Trophoblast cell (in vitro differentiated cells and primary cell): ENCODE measurements around the gene UBE2A.

Experiments
- DNase-seq, 2 donors: peaks; one replicate each; pipeline ENCODE4 v3.0.0-alpha.2; 2016
- H2AFZ ChIP-seq: 2 replicates; pipeline ENCODE4 v1.6.1; 2013; ENCODE audit warnings: low read length, moderate library complexity, mild to moderate bottlenecking; ENCODE audit not compliant: insufficient read depth, poor library complexity
- H2AK5ac ChIP-seq: 2 replicates; pipeline ENCODE4 v1.6.1; 2013; ENCODE audit warnings: mild to moderate bottlenecking, low read length
- H2BK120ac ChIP-seq: 2 replicates; pipeline ENCODE4 v1.6.1; 2013; ENCODE audit warnings: low read length, mild to moderate bottlenecking, moderate library complexity; ENCODE audit not compliant: insufficient read depth, poor library complexity
- H2BK12ac ChIP-seq: 2 replicates; pipeline ENCODE4 v1.6.1; 2013; ENCODE audit warnings: mild to moderate bottlenecking, low read length, moderate library complexity
- H2BK5ac ChIP-seq: 2 replicates; pipeline ENCODE4 v1.6.1; 2013; ENCODE audit warnings: low read length, low read depth, moderate library complexity, mild to moderate bottlenecking; ENCODE audit not compliant: poor library complexity
- H3K14ac ChIP-seq: 2 replicates; pipeline ENCODE4 v1.6.1; 2013; ENCODE audit warnings: mild to moderate bottlenecking, low read length
- H3K18ac ChIP-seq: 2 replicates; pipeline ENCODE4 v1.6.1; 2013; ENCODE audit warnings: mild to moderate bottlenecking, low read length
- H3K23ac ChIP-seq: 2 replicates; pipeline ENCODE4 v1.6.1; 2013; ENCODE audit warnings: low read length
- H3K27ac ChIP-seq: 2 replicates; pipeline ENCODE4 v1.5.1; 2013; ENCODE audit warnings: low read depth, mild to moderate bottlenecking, inconsistent platforms, low read length, moderate library complexity
- H3K27me3 ChIP-seq: 2 replicates; pipeline ENCODE4 v1.6.1; 2013; ENCODE audit warnings: inconsistent platforms, mild to moderate bottlenecking, low read length, moderate library complexity; ENCODE audit not compliant: insufficient read depth
- H3K36me3 ChIP-seq, 2 experiments: 1 replicate in 1 of 2; 2 replicates in 1 of 2; pipeline ENCODE4 v1.6.1; 2013; ENCODE audit warnings: low read length in 2 of 2, mild to moderate bottlenecking in 2 of 2, moderate library complexity in 1 of 2; ENCODE audit not compliant: insufficient read depth in 2 of 2, control insufficient read depth in 1 of 2
- H3K4ac ChIP-seq: 2 replicates; pipeline ENCODE4 v1.6.1; 2013; ENCODE audit warnings: low read depth, mild to moderate bottlenecking, low read length, moderate library complexity
- H3K4me1 ChIP-seq, 2 experiments: 1 replicate in 1 of 2; 2 replicates in 1 of 2; pipeline ENCODE4 v1.6.1; 2013; ENCODE audit warnings: low read length in 2 of 2, mild to moderate bottlenecking in 2 of 2, moderate library complexity in 1 of 2; ENCODE audit not compliant: insufficient read depth in 2 of 2, control insufficient read depth in 1 of 2
- H3K4me2 ChIP-seq: 2 replicates; pipeline ENCODE4 v1.6.1; 2013; ENCODE audit warnings: inconsistent platforms, mild to moderate bottlenecking, low read length, moderate library complexity
- H3K4me3 ChIP-seq: 2 replicates; pipeline ENCODE4 v1.5.1; 2013; ENCODE audit warnings: mild to moderate bottlenecking, low read depth, low read length, inconsistent platforms
- H3K79me1 ChIP-seq: one replicate; pipeline ENCODE4 v1.6.1; 2013; ENCODE audit warnings: low read length
- H3K79me2 ChIP-seq: 2 replicates; pipeline ENCODE4 v1.6.1; 2013; ENCODE audit warnings: low read length, mild to moderate bottlenecking; ENCODE audit not compliant: control insufficient read depth, insufficient read depth, poor library complexity
- H3K9ac ChIP-seq: 2 replicates; pipeline ENCODE4 v1.6.1; 2013; ENCODE audit warnings: mild to moderate bottlenecking, low read length
- H3K9me3 ChIP-seq: 2 replicates; pipeline ENCODE4 v1.6.1; 2013; ENCODE audit warnings: low read depth, mild to moderate bottlenecking, control low read depth, inconsistent platforms, low read length; ENCODE audit not compliant: insufficient read depth
- H4K12ac ChIP-seq: 2 replicates; pipeline ENCODE4 v1.6.1; 2013; ENCODE audit warnings: low read depth, mild to moderate bottlenecking, low read length, moderate library complexity
- H4K8ac ChIP-seq: 2 replicates; pipeline ENCODE4 v1.6.1; 2013; ENCODE audit warnings: low read depth, mild to moderate bottlenecking, low read length, moderate library complexity
- H4K91ac ChIP-seq: one replicate; pipeline ENCODE4 v1.6.1; 2013; ENCODE audit warnings: low read depth, mild to moderate bottlenecking, low read length, moderate library complexity
- WGBS: extraction: QIAGEN DNeasy Blood & Tissue Kit; methylation state at CpG from one replicate; pipeline ENCODE4 v1.1.7; 2013; ENCODE audit warnings: missing lambda C conversion rate; ENCODE audit not compliant: insufficient read length, insufficient coverage; ENCODE audit errors: extremely low coverage; 5-methylcytosine and 5-hydroxymethylcytosine counted together

The UBE2A gene

GRCh38 chrX:119624951-119625668 lies 50.7 kb downstream of the UBE2A start:
- Histone ChIP-seq H2BK120ac (no peak overlapping the region), H4K12ac (no peak overlapping the region), H4K8ac (no peak overlapping the region), H3K27me3 (no peaks in the 10 kb centered on the region), H3K4me3 (no peak overlapping the region), H2AK5ac (no peak overlapping the region), H3K18ac (no peak overlapping the region), H2BK12ac (no peak overlapping the region), H2AFZ (no peak overlapping the region), H3K4me2 (no peak overlapping the region), H3K4me1 (no peaks in the 10 kb centered on the region), H3K9me3 (no peaks in the 10 kb centered on the region), H3K27ac (no peak overlapping the region), H3K23ac (no peak overlapping the region), H3K79me1 (no peaks in the 10 kb centered on the region), H3K4ac (no peak overlapping the region), H4K91ac (no peak overlapping the region), H3K9ac (no peak overlapping the region), H3K14ac (no peak overlapping the region), H2BK5ac (no peak overlapping the region), H3K79me2 (no peaks in the 10 kb centered on the region), H3K36me3 (peaks cover 23 to 28% of the 10 kb centered on the region in 2 experiments)
- no peak for DNase-seq
- WGBS, result no CpG with 5 or more reads among the region's 10 CpGs

GRCh38 chrX:119625843-119626242 lies 51.5 kb downstream of the UBE2A start:
- no peak overlapping the region for H3K23ac ChIP-seq
- H3K4me2 ChIP-seq, result no peak overlapping the region
- no peak overlapping the region for H3K9ac ChIP-seq
- no peaks in the 10 kb centered on the region for H3K79me1 ChIP-seq
- no peak overlapping the region for H4K12ac ChIP-seq
- H2AFZ ChIP-seq, result no peak overlapping the region
- no peak overlapping the region for H4K8ac ChIP-seq
- H3K4ac ChIP-seq, result no peak overlapping the region
- no peak overlapping the region for H3K18ac ChIP-seq
- DNase-seq, result no peak
- peaks cover 23 to 32% of the 10 kb centered on the region in 2 experiments for H3K36me3 ChIP-seq
- H3K14ac ChIP-seq, result no peak overlapping the region
- no peaks in the 10 kb centered on the region for H3K79me2 ChIP-seq
- H3K27me3 ChIP-seq, result no peaks in the 10 kb centered on the region
- no peak overlapping the region for H3K4me3 ChIP-seq
- no CpG with 5 or more reads among the region's 2 CpGs for WGBS
- H4K91ac ChIP-seq, result no peak overlapping the region
- no peak overlapping the region for H2BK12ac ChIP-seq
- no peak overlapping the region for H2AK5ac ChIP-seq
- H3K4me1 ChIP-seq, result no peaks in the 10 kb centered on the region
- no peak overlapping the region for H3K27ac ChIP-seq
- H2BK120ac ChIP-seq, result no peak overlapping the region
- H3K9me3 ChIP-seq, result no peaks in the 10 kb centered on the region
- H2BK5ac ChIP-seq, result no peak overlapping the region
